NCI-H128 (cell line): ENCODE data around the gene CAMK2N1.

Experiments
- DNase-seq: peaks from one replicate; lab custom pipeline; 2025; ENCODE audit not compliant: unreplicated experiment; lab: John Stamatoyannopoulos, UW

Gene CAMK2N1

GRCh38 chr1:20479840-20480239 lies 6.2 kb downstream of the CAMK2N1 start:
- DNase-seq = no peak

GRCh38 chr1:20478057-20478635 lies 7.9 kb downstream of the CAMK2N1 start:
- DNase-seq = no peak

- no peak for DNase-seq
Observed at GRCh38 chr1:20477348-20478056, 8.5 kb downstream of the CAMK2N1 start.

- no peak for DNase-seq
Observed at GRCh38 chr1:20476265-20477038, 9.6 kb downstream of the CAMK2N1 start.

GRCh38 chr1:20474996-20475395 lies 11.0 kb downstream of the CAMK2N1 start:
- no peak for DNase-seq

GRCh38 chr1:20474333-20474975 lies 11.6 kb downstream of the CAMK2N1 start:
- no peak for DNase-seq

GRCh38 chr1:20473894-20474293 lies 12.1 kb downstream of the CAMK2N1 start:
- no peak for DNase-seq

GRCh38 chr1:20472860-20473711 lies 12.9 kb downstream of the CAMK2N1 start:
- DNase-seq = no peak

- DNase-seq = no peak
Observed at GRCh38 chr1:20472121-20472520, 13.9 kb downstream of the CAMK2N1 start.

GRCh38 chr1:20470194-20470593 lies 15.8 kb downstream of the CAMK2N1 start:
- no peak for DNase-seq

GRCh38 chr1:20469406-20470076 lies 16.5 kb downstream of the CAMK2N1 start:
- no peak for DNase-seq

- no peak for DNase-seq
Observed at GRCh38 chr1:20466273-20466672, 19.7 kb downstream of the CAMK2N1 start.

- DNase-seq = no peak
Observed at GRCh38 chr1:20465187-20465586, 20.8 kb downstream of the CAMK2N1 start.

GRCh38 chr1:20463502-20463901 lies 22.5 kb downstream of the CAMK2N1 start:
- no peak for DNase-seq

GRCh38 chr1:20462397-20462796 lies 23.6 kb downstream of the CAMK2N1 start:
- no peak for DNase-seq

GRCh38 chr1:20458717-20459116 lies 27.3 kb downstream of the CAMK2N1 start:
- DNase-seq = no peak

- no peak for DNase-seq
Observed at GRCh38 chr1:20454004-20454403, 32.0 kb downstream of the CAMK2N1 start.

GRCh38 chr1:20449735-20450311 lies 36.2 kb downstream of the CAMK2N1 start:
- DNase-seq = no peak

- DNase-seq = no peak
Observed at GRCh38 chr1:20448671-20449071, 37.3 kb downstream of the CAMK2N1 start.

GRCh38 chr1:20447794-20448193 lies 38.2 kb downstream of the CAMK2N1 start:
- no peak for DNase-seq
